Measurements from ENCODE around the gene FAM131A. TPM values are rescaled to one million over a fixed set of nuclear protein-coding genes. Genes with fewer than 3 reads are reported as not detected.

FAM131A gene
- total RNA-seq, 1 donor from 2014 or later: 9.4 TPM

DNA sequence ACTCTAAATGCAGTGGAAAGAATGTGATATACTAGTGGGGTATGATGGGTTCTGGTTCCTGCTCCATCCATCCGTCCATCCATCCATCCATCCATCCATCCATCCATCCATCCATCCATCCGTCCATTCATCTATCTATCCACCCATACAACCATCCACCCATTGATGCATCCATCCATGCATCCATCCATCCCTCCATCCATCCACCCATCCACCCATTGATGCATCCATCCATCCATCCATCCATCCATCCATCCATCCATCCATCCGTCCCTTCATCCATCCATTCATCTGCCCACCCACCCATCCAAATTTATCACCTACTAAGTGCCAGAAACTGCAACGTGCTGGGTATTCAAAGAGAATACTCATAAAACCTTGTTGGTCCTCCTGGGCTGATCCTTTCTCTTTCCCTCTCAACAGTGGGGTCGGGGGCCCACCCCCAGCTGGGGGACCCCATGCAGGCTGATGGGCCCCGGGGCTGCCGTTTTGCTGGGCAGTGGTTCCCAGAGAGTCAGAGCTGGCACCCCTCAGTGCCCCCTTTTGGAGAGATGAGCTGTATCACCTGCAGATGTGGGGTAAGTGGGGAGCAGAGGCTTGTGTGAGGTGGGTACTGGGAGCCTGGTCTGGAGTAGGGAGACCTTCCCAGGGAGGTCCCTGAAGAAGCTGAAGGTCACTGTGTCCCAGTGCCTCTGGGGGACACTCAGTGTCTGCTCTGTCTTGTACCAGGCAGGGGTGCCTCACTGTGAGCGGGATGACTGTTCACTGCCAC lies 51.0 kb downstream of the FAM131A start:
- no peak overlapping the region for H3K27ac ChIP-seq (ENCODE audit: low read depth, low read length)
- peaks cover 0 to 15% (median 2%) of the 10 kb centered on the region in 3 donors for H3K36me3 ChIP-seq (ENCODE audit: control insufficient read depth in 3 of 3, insufficient read depth in 3 of 3, low read length in 3 of 3)
- H3K9ac ChIP-seq (ENCODE audit: low read depth in 1 of 3, low read length in 3 of 3): no peak overlapping the region
- H3K27me3 ChIP-seq (ENCODE audit: control insufficient read depth in 3 of 3, insufficient read depth in 3 of 3, low read length in 3 of 3): no peaks in the 10 kb centered on the region
- no peak overlapping the region for H3K4me3 ChIP-seq (ENCODE audit: low read length in 3 of 3)
- no peaks in the 10 kb centered on the region for H3K9me3 ChIP-seq (ENCODE audit: control insufficient read depth in 3 of 3, low read length in 3 of 3)
- no peaks in the 10 kb centered on the region for H3K4me1 ChIP-seq (ENCODE audit: control insufficient read depth in 3 of 3, insufficient read depth in 3 of 3, low read length in 3 of 3)

DNA sequence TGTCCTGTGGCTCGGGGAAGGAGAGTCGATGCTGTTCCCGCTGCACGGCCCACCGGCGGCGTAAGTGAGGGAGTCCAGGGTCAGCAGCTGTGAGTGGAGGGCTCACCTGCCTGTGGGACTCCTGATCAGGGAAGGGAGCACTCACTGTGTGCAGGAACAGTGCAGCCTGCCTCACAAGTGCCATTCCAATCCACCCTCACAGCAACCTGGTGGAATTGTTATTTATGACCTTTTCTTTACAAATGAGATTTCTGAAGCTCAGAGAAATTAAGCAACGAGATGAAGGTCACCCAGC lies 51.5 kb downstream of the FAM131A start:
- no peak overlapping the region for H3K27ac ChIP-seq (ENCODE audit: low read depth, low read length)
- H3K36me3 ChIP-seq (ENCODE audit: control insufficient read depth in 3 of 3, insufficient read depth in 3 of 3, low read length in 3 of 3): peaks cover 0 to 15% (median 0%) of the 10 kb centered on the region in 3 donors
- no peak overlapping the region for H3K4me3 ChIP-seq (ENCODE audit: low read length in 3 of 3)
- no peaks in the 10 kb centered on the region for H3K4me1 ChIP-seq (ENCODE audit: control insufficient read depth in 3 of 3, insufficient read depth in 3 of 3, low read length in 3 of 3)
- no peaks in the 10 kb centered on the region for H3K27me3 ChIP-seq (ENCODE audit: control insufficient read depth in 3 of 3, insufficient read depth in 3 of 3, low read length in 3 of 3)
- no peak overlapping the region for H3K9ac ChIP-seq (ENCODE audit: low read depth in 1 of 3, low read length in 3 of 3)
- H3K9me3 ChIP-seq (ENCODE audit: control insufficient read depth in 3 of 3, low read length in 3 of 3): no peaks in the 10 kb centered on the region

DNA sequence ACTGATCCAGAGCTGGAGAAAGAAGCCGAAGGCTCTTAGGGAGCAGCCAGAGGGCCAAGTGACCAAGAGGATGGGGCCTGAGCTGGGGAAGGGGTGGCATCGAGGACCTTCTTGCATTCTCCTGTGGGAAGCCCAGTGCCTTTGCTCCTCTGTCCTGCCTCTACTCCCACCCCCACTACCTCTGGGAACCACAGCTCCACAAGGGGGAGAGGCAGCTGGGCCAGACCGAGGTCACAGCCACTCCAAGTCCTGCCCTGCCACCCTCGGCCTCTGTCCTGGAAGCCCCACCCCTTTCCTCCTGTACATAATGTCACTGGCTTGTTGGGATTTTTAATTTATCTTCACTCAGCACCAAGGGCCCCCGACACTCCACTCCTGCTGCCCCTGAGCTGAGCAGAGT lies 52.0 kb downstream of the FAM131A start:
- H3K4me3 ChIP-seq (ENCODE audit: low read length in 3 of 3): no peak overlapping the region
- peaks cover 0 to 15% (median 0%) of the 10 kb centered on the region in 3 donors for H3K36me3 ChIP-seq (ENCODE audit: control insufficient read depth in 3 of 3, insufficient read depth in 3 of 3, low read length in 3 of 3)
- no peaks in the 10 kb centered on the region for H3K9me3 ChIP-seq (ENCODE audit: control insufficient read depth in 3 of 3, low read length in 3 of 3)
- H3K27me3 ChIP-seq (ENCODE audit: control insufficient read depth in 3 of 3, insufficient read depth in 3 of 3, low read length in 3 of 3): no peaks in the 10 kb centered on the region
- H3K27ac ChIP-seq (ENCODE audit: low read depth, low read length): no peak overlapping the region
- no peaks in the 10 kb centered on the region for H3K4me1 ChIP-seq (ENCODE audit: control insufficient read depth in 3 of 3, insufficient read depth in 3 of 3, low read length in 3 of 3)
- H3K9ac ChIP-seq (ENCODE audit: low read depth in 1 of 3, low read length in 3 of 3): no peak overlapping the region

DNA sequence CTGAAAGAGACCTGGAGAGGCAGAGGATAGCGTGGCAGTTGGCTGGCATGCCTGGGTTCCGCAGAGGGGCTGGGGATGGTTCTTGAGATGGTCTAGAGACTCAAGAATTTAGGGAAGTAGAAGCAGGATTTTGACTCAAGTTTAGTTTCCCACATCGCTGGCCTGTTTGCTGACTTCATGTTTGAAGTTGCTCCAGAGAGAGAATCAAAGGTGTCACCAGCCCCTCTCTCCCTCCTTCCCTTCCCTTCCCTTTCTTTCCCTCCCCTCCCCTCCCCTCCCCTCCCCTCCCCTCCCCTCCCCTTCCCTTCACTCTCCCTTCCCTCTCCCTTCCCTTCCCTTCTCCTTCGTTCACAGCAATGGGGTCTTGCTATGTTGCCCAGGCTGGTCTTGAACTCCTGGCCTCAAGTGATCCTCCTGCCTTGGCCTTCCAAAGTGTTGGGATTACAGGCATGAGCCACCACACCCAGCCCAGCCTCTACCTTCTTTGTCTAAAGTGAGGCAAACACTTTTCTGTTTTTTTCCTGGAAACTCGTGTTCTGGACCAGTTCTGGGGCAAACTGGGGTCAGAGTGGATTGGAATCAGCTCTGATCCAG lies 52.6 kb downstream of the FAM131A start:
- no peaks in the 10 kb centered on the region for H3K27me3 ChIP-seq (ENCODE audit: control insufficient read depth in 3 of 3, insufficient read depth in 3 of 3, low read length in 3 of 3)
- H3K9me3 ChIP-seq (ENCODE audit: control insufficient read depth in 3 of 3, low read length in 3 of 3): no peaks in the 10 kb centered on the region
- H3K27ac ChIP-seq (ENCODE audit: low read depth, low read length): no peak overlapping the region
- peaks cover 0 to 15% (median 0%) of the 10 kb centered on the region in 3 donors for H3K36me3 ChIP-seq (ENCODE audit: control insufficient read depth in 3 of 3, insufficient read depth in 3 of 3, low read length in 3 of 3)
- no peak overlapping the region for H3K4me3 ChIP-seq (ENCODE audit: low read length in 3 of 3)
- H3K4me1 ChIP-seq (ENCODE audit: control insufficient read depth in 3 of 3, insufficient read depth in 3 of 3, low read length in 3 of 3): no peaks in the 10 kb centered on the region
- H3K9ac ChIP-seq (ENCODE audit: low read depth in 1 of 3, low read length in 3 of 3): no peak overlapping the region

DNA sequence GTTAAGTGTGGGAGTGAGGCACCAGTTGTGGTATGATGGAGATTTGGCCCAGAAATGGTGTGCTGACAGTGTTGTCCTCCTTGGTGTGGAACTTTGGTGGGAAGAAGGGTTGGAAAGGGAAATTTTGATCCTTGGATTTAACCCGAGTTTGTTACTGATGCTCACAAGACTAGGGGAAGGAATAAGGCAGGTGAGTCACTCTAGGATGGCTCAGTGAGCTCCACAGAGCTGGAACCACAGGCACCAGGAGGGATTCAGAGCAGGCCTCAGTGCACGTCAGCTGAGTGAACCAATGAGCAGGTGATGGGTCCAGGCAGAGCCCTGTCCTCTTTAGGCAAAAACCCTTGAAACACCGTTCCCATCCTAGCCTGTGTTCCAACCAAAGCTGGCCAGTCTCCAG lies 53.9 kb downstream of the FAM131A start:
- H3K36me3 ChIP-seq (ENCODE audit: control insufficient read depth in 3 of 3, insufficient read depth in 3 of 3, low read length in 3 of 3): peaks cover 0 to 15% (median 0%) of the 10 kb centered on the region in 3 donors
- H3K27ac ChIP-seq (ENCODE audit: low read depth, low read length): no peak overlapping the region
- no peak overlapping the region for H3K4me3 ChIP-seq (ENCODE audit: low read length in 3 of 3)
- no peak overlapping the region for H3K9ac ChIP-seq (ENCODE audit: low read depth in 1 of 3, low read length in 3 of 3)
- no peaks in the 10 kb centered on the region for H3K9me3 ChIP-seq (ENCODE audit: control insufficient read depth in 3 of 3, low read length in 3 of 3)
- H3K27me3 ChIP-seq (ENCODE audit: control insufficient read depth in 3 of 3, insufficient read depth in 3 of 3, low read length in 3 of 3): no peaks in the 10 kb centered on the region
- no peaks in the 10 kb centered on the region for H3K4me1 ChIP-seq (ENCODE audit: control insufficient read depth in 3 of 3, insufficient read depth in 3 of 3, low read length in 3 of 3)

DNA sequence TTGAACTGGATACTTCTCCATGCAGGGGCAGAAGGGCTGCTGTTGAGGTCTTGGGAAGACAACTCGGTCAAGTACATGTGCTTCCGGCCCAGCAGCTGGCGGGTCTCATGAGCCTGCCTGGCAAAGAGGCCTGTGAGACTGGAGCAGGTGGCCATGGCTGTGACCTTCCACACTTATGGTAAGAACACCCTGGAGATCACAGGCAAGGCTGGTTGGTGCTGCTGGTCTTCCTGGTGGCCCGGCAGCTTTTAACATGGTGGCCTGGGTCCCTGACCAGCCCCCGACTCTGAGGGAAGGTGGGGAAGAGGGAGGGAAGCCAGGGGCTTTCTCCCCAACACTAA lies 57.9 kb downstream of the FAM131A start:
- Histone ChIP-seq H3K9me3 (ENCODE audit: control insufficient read depth in 3 of 3, low read length in 3 of 3) (no peaks in the 10 kb centered on the region), H3K4me1 (ENCODE audit: control insufficient read depth in 3 of 3, insufficient read depth in 3 of 3, low read length in 3 of 3) (no peaks in the 10 kb centered on the region), H3K27me3 (ENCODE audit: control insufficient read depth in 3 of 3, insufficient read depth in 3 of 3, low read length in 3 of 3) (no peaks in the 10 kb centered on the region), H3K4me3 (ENCODE audit: low read length in 3 of 3) (no peak overlapping the region), H3K36me3 (ENCODE audit: control insufficient read depth in 3 of 3, insufficient read depth in 3 of 3, low read length in 3 of 3) (no peaks in the 10 kb centered on the region), H3K27ac (ENCODE audit: low read depth, low read length) (no peak overlapping the region), H3K9ac (ENCODE audit: low read depth in 1 of 3, low read length in 3 of 3) (no peak overlapping the region)

Small RNAs within 50 kb of the gene (small RNA-seq; reads per million reads assigned to genes)
- 443 reads per million, percentile 98 among the genes with 10 or more reads in this experiment for gene SNORD66

Other genes starting within 250 kb of the FAM131A start
- not detected for gene HTR3E, start 240.5 kb upstream of the FAM131A start, total RNA-seq
- 38.1 TPM for gene EIF2B5, start 202.2 kb upstream of the FAM131A start, total RNA-seq
- gene DVL3, start 182.2 kb upstream of the FAM131A start, total RNA-seq: 23.5 TPM
- gene AP2M1, start 162.7 kb upstream of the FAM131A start, total RNA-seq: 168 TPM
- 45.9 TPM for gene ABCF3, start 151.4 kb upstream of the FAM131A start, total RNA-seq
- not detected for gene VWA5B2, start 108.0 kb upstream of the FAM131A start, total RNA-seq
- 17.2 TPM for gene ALG3, start 88.6 kb upstream of the FAM131A start, total RNA-seq
- gene EEF1AKMT4, start 87.9 kb upstream of the FAM131A start, total RNA-seq: 2.1 TPM
- gene CAMK2N2, start 76.0 kb upstream of the FAM131A start, total RNA-seq: not detected
- gene ECE2, start 61.6 kb upstream of the FAM131A start, total RNA-seq: not detected
- gene PSMD2, start 38.4 kb upstream of the FAM131A start, total RNA-seq: 259 TPM
- 162 TPM for gene EIF4G1, start 23.0 kb upstream of the FAM131A start, total RNA-seq
- 2.6 TPM for gene CLCN2, start 24.0 kb downstream of the FAM131A start, total RNA-seq
- gene POLR2H, start 24.1 kb downstream of the FAM131A start, total RNA-seq: 44.4 TPM
- under 0.01 TPM for gene THPO, start 40.6 kb downstream of the FAM131A start, total RNA-seq
- gene CHRD, start 42.5 kb downstream of the FAM131A start, total RNA-seq: 14.1 TPM
- 27.7 TPM for gene EPHB3, start 224.2 kb downstream of the FAM131A start, total RNA-seq